HK-2 (cell line): ENCODE results near the gene LPCAT1.
"Not testable (repeated sequence)": the region's sequence is repeated elsewhere in the genome, so short reads cannot be mapped to it uniquely, and the experiment has no call there.

Source experiments
- DNase-seq: peaks from one replicate; pipeline ENCODE4 v3.0.0-alpha.2; 2018; ENCODE audit not compliant: unreplicated experiment

Gene LPCAT1

GRCh38 chr5:1428107-1428506, 95.7 kb downstream of the LPCAT1 start:
- DNase-seq, result no peak

- no peak for DNase-seq
Measured at GRCh38 chr5:1424716-1425115, 99.0 kb downstream of the LPCAT1 start.

- DNase-seq, result no peak
Measured at GRCh38 chr5:1423901-1424603, 99.7 kb downstream of the LPCAT1 start.

GRCh38 chr5:1422522-1422921, 101.2 kb downstream of the LPCAT1 start:
- DNase-seq, result not testable (repeated sequence)

GRCh38 chr5:1421521-1422341, 102.0 kb downstream of the LPCAT1 start:
- no peak for DNase-seq

GRCh38 chr5:1420211-1421195, 103.3 kb downstream of the LPCAT1 start:
- DNase-seq, result no peak

GRCh38 chr5:1419476-1420210, 104.1 kb downstream of the LPCAT1 start:
- DNase-seq, result no peak

- no peak for DNase-seq
Measured at GRCh38 chr5:1418921-1419280, 104.9 kb downstream of the LPCAT1 start.

GRCh38 chr5:1418238-1418920, 105.4 kb downstream of the LPCAT1 start:
- no peak for DNase-seq

GRCh38 chr5:1417586-1418225, 106.1 kb downstream of the LPCAT1 start:
- DNase-seq, result no peak

- DNase-seq, result no peak
Measured at GRCh38 chr5:1416856-1417469, 106.8 kb downstream of the LPCAT1 start.

- no peak for DNase-seq
Measured at GRCh38 chr5:1415626-1416360, 108.0 kb downstream of the LPCAT1 start.

GRCh38 chr5:1415059-1415425, 108.7 kb downstream of the LPCAT1 start:
- DNase-seq, result no peak

- no peak for DNase-seq
Measured at GRCh38 chr5:1414311-1415058, 109.3 kb downstream of the LPCAT1 start.

GRCh38 chr5:1413611-1414241, 110.0 kb downstream of the LPCAT1 start:
- no peak for DNase-seq

- DNase-seq, result no peak
Measured at GRCh38 chr5:1413211-1413610, 110.5 kb downstream of the LPCAT1 start.

- DNase-seq, result no peak
Measured at GRCh38 chr5:1412621-1413020, 111.1 kb downstream of the LPCAT1 start.

- no peak for DNase-seq
Measured at GRCh38 chr5:1412163-1412562, 111.6 kb downstream of the LPCAT1 start.
